Adipocyte (in vitro differentiated cells): Measurements from ENCODE around the gene C11orf21.

Experiments used
- DNase-seq: peaks from one replicate; pipeline ENCODE4 v3.0.0-alpha.2; 2015; ENCODE audit warnings: low read depth
- H3K27me3 ChIP-seq: replicated peaks from 2 replicates; pipeline ENCODE4 v1.7.0; 2013; ENCODE audit warnings: mild to moderate bottlenecking, low read length, moderate library complexity; ENCODE audit not compliant: control insufficient read depth, insufficient read depth
- H3K36me3 ChIP-seq: 2 replicates; pipeline ENCODE4 v1.7.0; 2013; ENCODE audit warnings: low read length, mild to moderate bottlenecking, moderate library complexity; ENCODE audit not compliant: control insufficient read depth, insufficient read depth, severe bottlenecking
- H3K4me1 ChIP-seq: 2 replicates; pipeline ENCODE4 v1.7.0; 2013; ENCODE audit warnings: mild to moderate bottlenecking, low read length, moderate library complexity; ENCODE audit not compliant: control insufficient read depth, insufficient read depth
- H3K4me3 ChIP-seq: 2 replicates; pipeline ENCODE4 v1.7.0; 2013; ENCODE audit warnings: mild to moderate bottlenecking, low read length, moderate library complexity
- H3K9ac ChIP-seq: 2 replicates; pipeline ENCODE4 v1.7.0; 2013; ENCODE audit warnings: mild to moderate bottlenecking, low read length, moderate library complexity
- H3K9me3 ChIP-seq: 2 replicates; pipeline ENCODE4 v1.7.0; 2013; ENCODE audit warnings: mild to moderate bottlenecking, low read length, moderate library complexity; ENCODE audit not compliant: control insufficient read depth

C11orf21 gene

GRCh38 chr11:2313051-2313951 lies 11.6 kb upstream of the C11orf21 start:
- DNase-seq, result no peak
- H3K4me3 ChIP-seq, result no peak overlapping the region
- H3K9me3 ChIP-seq, result peaks cover 8% of the 10 kb centered on the region
- peaks cover 28% of the 10 kb centered on the region for H3K4me1 ChIP-seq
- H3K27me3 ChIP-seq, result no peaks in the 10 kb centered on the region
- H3K36me3 ChIP-seq, result no peaks in the 10 kb centered on the region
- H3K9ac ChIP-seq, result peak overlapping the region; percentile 41

- Histone ChIP-seq H3K27me3 (no peaks in the 10 kb centered on the region), H3K4me1 (peaks cover 28% of the 10 kb centered on the region), H3K9me3 (peaks cover under 1% of the 10 kb centered on the region), H3K4me3 (no peak overlapping the region), H3K9ac (peak overlapping the region; percentile 41), H3K36me3 (no peaks in the 10 kb centered on the region)
- peak; percentile 39 for DNase-seq
These were observed 10.7 kb upstream of the C11orf21 start for GRCh38 chr11:2312232-2313042.

GRCh38 chr11:2311353-2312133 lies 9.8 kb upstream of the C11orf21 start:
- H3K27me3 ChIP-seq, result no peaks in the 10 kb centered on the region
- no peaks in the 10 kb centered on the region for H3K36me3 ChIP-seq
- no peaks in the 10 kb centered on the region for H3K9me3 ChIP-seq
- peak overlapping the region; percentile 21 for H3K9ac ChIP-seq
- no peak overlapping the region for H3K4me3 ChIP-seq
- no peak for DNase-seq
- peaks cover 31% of the 10 kb centered on the region for H3K4me1 ChIP-seq

GRCh38 chr11:2310786-2311352 lies 9.2 kb upstream of the C11orf21 start:
- DNase-seq, result no peak
- Histone ChIP-seq H3K27me3 (no peaks in the 10 kb centered on the region), H3K4me1 (peaks cover 37% of the 10 kb centered on the region), H3K9me3 (no peaks in the 10 kb centered on the region), H3K36me3 (no peaks in the 10 kb centered on the region), H3K4me3 (no peak overlapping the region), H3K9ac (no peak overlapping the region)

GRCh38 chr11:2310073-2310785 lies 8.5 kb upstream of the C11orf21 start:
- Histone ChIP-seq H3K4me3 (no peak overlapping the region), H3K4me1 (peaks cover 42% of the 10 kb centered on the region), H3K36me3 (no peaks in the 10 kb centered on the region), H3K9me3 (no peaks in the 10 kb centered on the region), H3K27me3 (no peaks in the 10 kb centered on the region), H3K9ac (no peak overlapping the region)
- DNase-seq, result no peak

- Histone ChIP-seq H3K4me3 (no peak overlapping the region), H3K36me3 (no peaks in the 10 kb centered on the region), H3K9me3 (no peaks in the 10 kb centered on the region), H3K4me1 (peaks cover 37% of the 10 kb centered on the region), H3K27me3 (no peaks in the 10 kb centered on the region), H3K9ac (no peak overlapping the region)
- no peak for DNase-seq
These were observed 7.7 kb upstream of the C11orf21 start for GRCh38 chr11:2309251-2310072.

- H3K9ac ChIP-seq, result no peak overlapping the region
- H3K9me3 ChIP-seq, result no peaks in the 10 kb centered on the region
- no peaks in the 10 kb centered on the region for H3K27me3 ChIP-seq
- no peaks in the 10 kb centered on the region for H3K36me3 ChIP-seq
- no peak overlapping the region for H3K4me3 ChIP-seq
- H3K4me1 ChIP-seq, result peaks cover 32% of the 10 kb centered on the region
- no peak for DNase-seq
These were observed 7.0 kb upstream of the C11orf21 start for GRCh38 chr11:2308713-2309112.

GRCh38 chr11:2307501-2308331 lies 6.0 kb upstream of the C11orf21 start:
- Histone ChIP-seq H3K36me3 (no peaks in the 10 kb centered on the region), H3K27me3 (no peaks in the 10 kb centered on the region), H3K9me3 (no peaks in the 10 kb centered on the region), H3K4me1 (peaks cover 24% of the 10 kb centered on the region), H3K9ac (peak overlapping the region; percentile 68), H3K4me3 (no peak overlapping the region)
- no peak for DNase-seq

- Histone ChIP-seq H3K36me3 (no peaks in the 10 kb centered on the region), H3K4me3 (no peak overlapping the region), H3K9ac (peak overlapping the region; percentile 68), H3K27me3 (no peaks in the 10 kb centered on the region), H3K9me3 (no peaks in the 10 kb centered on the region), H3K4me1 (peaks cover 17% of the 10 kb centered on the region)
- DNase-seq, result no peak
These were observed 5.3 kb upstream of the C11orf21 start for GRCh38 chr11:2306877-2307500.
